Nephron progenitor cell (in vitro differentiated cells): ENCODE results near the gene KIF25.

Experiments used
- DNase-seq: peaks from one replicate; pipeline ENCODE4 v3.0.0; 2021
- H3K27ac Mint-ChIP-seq: 2 replicates; pipeline ENCODE4 v1.8.0; 2021; ENCODE audit warnings: mild to moderate bottlenecking, moderate library complexity, mixed read lengths
- H3K27me3 Mint-ChIP-seq: 2 replicates; pipeline ENCODE4 v1.8.0; 2021; ENCODE audit warnings: mild to moderate bottlenecking, low read depth, mixed read lengths; ENCODE audit not compliant: poor library complexity
- H3K36me3 Mint-ChIP-seq: 2 replicates; pipeline ENCODE4 v1.8.0; 2021; ENCODE audit warnings: low read depth, mixed read lengths
- H3K4me1 Mint-ChIP-seq: 2 replicates; pipeline ENCODE4 v1.8.0; 2021; ENCODE audit warnings: mixed read lengths
- H3K4me3 Mint-ChIP-seq: 2 replicates; pipeline ENCODE4 v1.8.0; 2021; ENCODE audit warnings: mild to moderate bottlenecking, moderate library complexity, mixed read lengths
- H3K9me3 Mint-ChIP-seq: 2 replicates; pipeline ENCODE4 v1.8.0; 2021; ENCODE audit warnings: mild to moderate bottlenecking, moderate library complexity, mixed read lengths
- TF ChIP-seq, protein P1 (sequence below): fragments of 200-600 bp; sonication (generic); IDR thresholded peaks from 2 replicates; pipeline ENCODE4 v1.5.0; 2021; ENCODE audit warnings: antibody characterized with exemption

The KIF25 gene

DNA sequence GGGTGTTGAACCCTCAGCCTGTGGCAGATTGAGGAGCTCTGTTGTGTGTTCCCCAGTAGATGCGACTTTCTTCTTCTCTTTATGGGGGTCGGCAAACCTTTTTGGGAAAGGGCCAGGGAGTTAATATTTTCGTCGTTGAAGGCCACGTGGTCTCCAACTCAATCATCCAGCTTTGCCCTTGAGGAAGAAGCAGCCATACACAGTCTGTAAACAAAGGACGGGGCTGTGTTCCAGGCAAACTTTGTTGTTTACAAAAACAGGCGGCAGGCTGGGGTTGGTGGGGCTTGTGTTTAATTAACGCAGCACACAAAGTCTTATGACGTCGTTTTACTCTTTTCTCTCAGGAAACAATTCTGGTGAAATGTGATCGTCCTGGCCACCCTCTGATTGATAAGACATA is 20.2 kb downstream of the KIF25 start:
- TF ChIP-seq, protein P1, sequence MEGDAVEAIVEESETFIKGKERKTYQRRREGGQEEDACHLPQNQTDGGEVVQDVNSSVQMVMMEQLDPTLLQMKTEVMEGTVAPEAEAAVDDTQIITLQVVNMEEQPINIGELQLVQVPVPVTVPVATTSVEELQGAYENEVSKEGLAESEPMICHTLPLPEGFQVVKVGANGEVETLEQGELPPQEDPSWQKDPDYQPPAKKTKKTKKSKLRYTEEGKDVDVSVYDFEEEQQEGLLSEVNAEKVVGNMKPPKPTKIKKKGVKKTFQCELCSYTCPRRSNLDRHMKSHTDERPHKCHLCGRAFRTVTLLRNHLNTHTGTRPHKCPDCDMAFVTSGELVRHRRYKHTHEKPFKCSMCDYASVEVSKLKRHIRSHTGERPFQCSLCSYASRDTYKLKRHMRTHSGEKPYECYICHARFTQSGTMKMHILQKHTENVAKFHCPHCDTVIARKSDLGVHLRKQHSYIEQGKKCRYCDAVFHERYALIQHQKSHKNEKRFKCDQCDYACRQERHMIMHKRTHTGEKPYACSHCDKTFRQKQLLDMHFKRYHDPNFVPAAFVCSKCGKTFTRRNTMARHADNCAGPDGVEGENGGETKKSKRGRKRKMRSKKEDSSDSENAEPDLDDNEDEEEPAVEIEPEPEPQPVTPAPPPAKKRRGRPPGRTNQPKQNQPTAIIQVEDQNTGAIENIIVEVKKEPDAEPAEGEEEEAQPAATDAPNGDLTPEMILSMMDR: no peak
- Mint-ChIP-seq H3K27ac (no peak overlapping the region), H3K4me3 (no peak overlapping the region), H3K36me3 (peaks cover 15% of the 10 kb centered on the region), H3K9me3 (peaks cover 44% of the 10 kb centered on the region), H3K27me3 (peaks cover 21% of the 10 kb centered on the region), H3K4me1 (no peaks in the 10 kb centered on the region)
- DNase-seq: no peak

DNA sequence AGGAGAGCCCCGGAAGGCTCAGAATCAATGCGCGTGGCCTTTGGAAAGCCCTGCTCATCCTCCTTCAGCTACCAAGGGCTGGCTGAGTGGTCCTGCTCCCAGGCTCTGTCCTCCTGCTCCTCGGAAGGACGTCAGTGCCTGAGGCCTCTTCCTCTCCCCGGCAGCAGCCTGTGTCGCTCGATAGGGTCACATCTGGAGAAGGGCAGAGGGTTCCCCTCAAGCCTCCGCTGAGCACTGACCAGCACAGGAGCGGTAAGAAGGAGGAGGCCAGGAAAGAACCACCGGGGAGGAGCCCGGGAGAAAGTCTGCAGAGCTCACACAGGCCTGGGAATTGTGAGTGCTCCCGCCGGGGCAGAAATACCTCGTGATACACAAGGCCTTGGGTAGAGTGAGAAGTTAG is 21.2 kb downstream of the KIF25 start:
- no peak for DNase-seq
- H3K36me3 Mint-ChIP-seq: peaks cover 15% of the 10 kb centered on the region

DNA sequence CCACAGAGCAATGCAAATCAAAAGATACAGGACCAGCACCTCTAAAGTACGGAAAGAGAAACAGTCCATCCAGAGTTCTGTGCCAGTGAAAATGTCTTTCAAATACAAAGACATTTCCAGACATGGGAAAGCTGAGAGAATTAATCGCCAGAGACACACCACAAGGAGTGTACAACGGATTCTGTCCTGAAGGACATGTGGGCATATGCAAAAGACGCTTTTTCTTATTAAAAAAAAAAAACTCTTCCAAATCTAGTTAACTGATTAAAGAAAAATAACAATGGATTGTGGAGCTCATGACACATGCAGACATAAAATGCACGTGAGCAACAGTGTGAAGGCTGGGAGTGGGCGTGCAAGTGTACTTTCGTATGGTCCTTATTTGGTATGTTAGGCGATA is 22.8 kb downstream of the KIF25 start:
- no peak overlapping the region for H3K4me3 Mint-ChIP-seq
- peaks cover 15% of the 10 kb centered on the region for H3K36me3 Mint-ChIP-seq
- H3K4me1 Mint-ChIP-seq: peaks cover 9% of the 10 kb centered on the region
- H3K27me3 Mint-ChIP-seq: peaks cover 25% of the 10 kb centered on the region
- TF ChIP-seq, protein P1: no peak
- H3K9me3 Mint-ChIP-seq: peaks cover 35% of the 10 kb centered on the region
- H3K27ac Mint-ChIP-seq: no peak overlapping the region
- DNase-seq: no peak

More for the DNA sequence above, 21.2 kb downstream of the KIF25 start:
- H3K27me3 Mint-ChIP-seq: peaks cover 25% of the 10 kb centered on the region
- TF ChIP-seq, protein P1: no peak
- no peak overlapping the region for H3K4me3 Mint-ChIP-seq
- no peaks in the 10 kb centered on the region for H3K4me1 Mint-ChIP-seq
- peaks cover 41% of the 10 kb centered on the region for H3K9me3 Mint-ChIP-seq
- no peak overlapping the region for H3K27ac Mint-ChIP-seq

DNA sequence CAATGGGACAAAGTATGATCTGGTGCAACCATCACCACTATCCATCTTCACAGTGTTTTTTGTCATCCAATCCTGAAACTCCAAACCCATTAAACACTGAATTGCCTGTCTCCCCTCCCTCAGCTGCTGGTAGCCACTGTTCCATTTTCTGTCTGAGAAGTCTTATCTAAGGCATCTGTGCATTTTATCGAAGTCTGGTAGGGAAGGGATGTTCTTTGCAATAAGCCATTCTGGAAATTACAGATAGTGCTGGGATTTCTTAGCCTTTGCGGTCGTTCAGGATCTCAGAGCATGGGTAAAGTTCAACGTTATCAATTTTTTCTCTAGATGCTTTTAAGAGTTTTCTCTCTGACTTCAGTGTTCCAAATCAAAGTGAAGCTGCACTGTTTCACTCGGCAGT is 24.1 kb downstream of the KIF25 start:
- H3K9me3 Mint-ChIP-seq: peaks cover 22% of the 10 kb centered on the region
- H3K27me3 Mint-ChIP-seq: peaks cover 18% of the 10 kb centered on the region
- H3K36me3 Mint-ChIP-seq: peaks cover 7% of the 10 kb centered on the region
- H3K4me3 Mint-ChIP-seq: no peak overlapping the region
- peaks cover 19% of the 10 kb centered on the region for H3K4me1 Mint-ChIP-seq
- H3K27ac Mint-ChIP-seq: peak overlapping the region; percentile 68
- no peak for DNase-seq
- TF ChIP-seq, protein P1: no peak

DNA sequence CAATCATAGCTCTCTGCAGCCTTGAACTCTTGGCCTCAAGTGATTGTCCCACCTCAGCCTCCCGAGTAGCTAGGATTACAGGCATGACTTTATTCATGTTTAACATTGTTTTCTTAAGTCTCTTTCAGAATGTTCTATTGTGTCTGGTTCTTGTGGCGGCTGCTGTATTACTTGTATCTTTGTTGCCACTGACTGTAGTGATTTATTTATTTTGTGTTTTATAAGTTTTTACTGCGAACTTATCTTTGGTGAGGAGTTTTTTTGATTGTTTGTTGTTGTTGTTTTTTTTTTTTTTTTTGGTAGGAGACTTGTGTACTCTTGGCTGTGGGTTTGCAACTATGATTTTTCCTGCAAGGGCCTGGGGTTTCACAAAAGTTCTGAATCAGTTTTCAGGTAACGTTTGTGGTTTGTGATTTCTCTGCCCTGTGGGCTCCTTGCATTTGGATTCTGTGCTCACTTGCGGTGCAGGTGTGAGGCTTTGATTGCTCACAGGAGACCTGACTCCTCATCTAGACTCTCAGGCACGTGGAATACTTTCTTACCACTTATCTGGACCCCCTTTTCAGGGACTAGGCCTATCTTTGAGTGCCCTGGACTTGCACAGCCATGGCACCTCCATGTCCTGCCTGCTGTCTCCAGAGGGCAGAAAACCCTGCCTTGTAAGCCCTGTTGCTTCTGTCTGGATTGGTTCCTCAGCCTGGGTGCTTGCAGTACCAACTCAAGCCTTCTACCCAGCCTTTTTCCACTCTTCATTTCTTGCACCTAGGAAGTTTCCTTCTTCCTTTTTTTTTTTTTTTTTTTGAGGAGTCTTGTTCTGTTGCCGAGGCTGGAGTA is 25.2 kb downstream of the KIF25 start:
- no peak for DNase-seq
- Mint-ChIP-seq H3K9me3 (peaks cover 11% of the 10 kb centered on the region), H3K27me3 (peaks cover 14% of the 10 kb centered on the region), H3K27ac (no peak overlapping the region), H3K4me1 (peaks cover 19% of the 10 kb centered on the region), H3K4me3 (no peak overlapping the region), H3K36me3 (peaks cover 7% of the 10 kb centered on the region)
- TF ChIP-seq, protein P1: no peak

DNA sequence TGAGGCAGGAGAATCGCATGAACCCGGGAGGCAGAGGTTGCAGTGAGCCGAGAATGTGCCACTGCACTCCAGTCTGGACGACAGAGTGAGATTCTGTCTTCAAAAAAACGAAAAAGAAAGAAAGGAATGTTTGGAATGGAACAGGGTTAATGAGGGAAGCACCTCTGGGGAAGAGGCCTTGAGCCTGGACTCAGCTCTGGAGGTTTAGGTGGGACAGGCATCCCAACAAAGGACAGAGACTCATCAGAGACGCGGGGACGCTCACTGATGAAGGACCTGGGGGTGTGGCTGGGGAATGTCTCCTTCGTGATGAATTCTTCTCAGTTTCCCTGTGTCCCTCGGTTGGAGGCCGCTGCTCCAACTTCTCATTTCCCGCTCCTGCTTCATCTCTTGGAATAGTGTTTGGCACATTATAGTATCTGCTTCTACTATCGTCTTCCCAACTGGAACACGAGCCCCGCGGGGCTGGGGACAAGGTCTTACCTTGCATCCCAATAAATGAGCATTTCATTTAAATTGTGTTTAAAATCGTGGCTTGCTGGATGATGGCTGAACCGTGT is 27.6 kb downstream of the KIF25 start:
- no peak for DNase-seq
- no peak overlapping the region for H3K27ac Mint-ChIP-seq
- TF ChIP-seq, protein P1: no peak
- no peaks in the 10 kb centered on the region for H3K9me3 Mint-ChIP-seq
- no peaks in the 10 kb centered on the region for H3K36me3 Mint-ChIP-seq
- peaks cover 19% of the 10 kb centered on the region for H3K4me1 Mint-ChIP-seq
- peaks cover 10% of the 10 kb centered on the region for H3K27me3 Mint-ChIP-seq
- no peak overlapping the region for H3K4me3 Mint-ChIP-seq
